HG03520 (cell line): Measurements from ENCODE around the gene ECHS1.

ENCODE experiments used
- ATAC-seq: cut with Tn5 transposase; IDR thresholded peaks from one replicate; pipeline ENCODE4 v1.9.1; 2021; ENCODE audit warnings: mild to moderate bottlenecking, moderate library complexity; ENCODE audit not compliant: unreplicated experiment

Gene ECHS1

DNA sequence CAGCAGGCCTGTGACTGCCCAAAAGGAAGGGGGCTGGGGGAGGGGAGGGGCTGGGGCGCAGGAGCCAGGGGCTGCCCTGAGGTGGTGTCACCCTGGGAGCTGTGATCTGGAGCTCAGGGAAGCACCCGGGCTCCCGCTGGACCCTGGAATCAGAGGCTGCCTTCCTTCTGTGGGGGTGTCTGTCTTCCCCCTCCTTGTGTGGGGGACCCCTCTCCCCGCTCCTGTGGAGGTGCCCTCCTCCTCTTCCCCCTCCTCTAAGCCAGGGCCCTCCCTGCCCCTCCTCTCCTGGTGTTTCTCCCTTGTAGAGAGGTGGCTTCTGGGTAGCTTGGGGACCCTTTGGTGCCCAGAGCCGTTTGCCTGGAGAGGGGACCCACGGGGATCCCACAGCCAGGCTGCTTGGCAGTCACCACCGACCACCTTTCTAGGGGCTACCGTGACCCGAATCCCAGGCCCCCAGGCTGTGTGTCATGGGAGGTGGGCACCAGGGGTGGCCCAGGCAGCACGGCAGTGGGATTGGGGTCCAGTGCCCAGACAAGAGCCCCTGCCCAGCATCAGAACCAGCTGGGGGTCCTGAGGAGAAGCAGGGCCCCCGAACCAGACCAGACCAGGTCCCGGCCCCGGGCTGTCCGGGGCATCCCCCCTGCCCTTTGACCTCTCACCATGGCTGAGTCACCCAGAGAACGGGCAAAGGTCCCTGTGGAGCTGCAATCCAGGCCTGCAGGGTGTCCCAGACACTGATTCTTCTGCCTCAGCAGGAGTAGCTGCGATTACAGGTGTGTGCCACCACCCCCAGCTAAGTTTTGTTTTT is 25.2 kb downstream of the ECHS1 start:
- ATAC-seq: no peak

DNA sequence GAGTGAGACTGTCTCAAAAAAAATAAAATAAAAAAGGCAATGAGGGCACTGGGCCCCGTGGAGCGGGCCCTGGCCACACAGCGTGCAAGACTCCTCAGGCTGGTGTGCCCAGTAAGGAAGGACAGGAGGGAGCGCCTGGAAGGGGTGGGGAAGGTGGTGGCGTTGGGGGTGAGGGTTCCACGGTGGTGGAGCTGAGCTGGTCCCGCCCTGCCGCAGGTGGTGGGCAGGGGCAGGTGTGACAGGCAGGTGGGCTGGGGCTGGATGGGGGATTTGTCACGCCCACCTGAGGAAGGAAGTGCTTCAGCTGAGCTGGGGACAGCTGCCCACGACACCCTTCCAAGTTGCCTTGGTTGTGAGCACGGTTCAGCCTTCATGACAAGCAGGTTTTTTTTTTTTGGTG is 26.7 kb downstream of the ECHS1 start:
- no peak for ATAC-seq

DNA sequence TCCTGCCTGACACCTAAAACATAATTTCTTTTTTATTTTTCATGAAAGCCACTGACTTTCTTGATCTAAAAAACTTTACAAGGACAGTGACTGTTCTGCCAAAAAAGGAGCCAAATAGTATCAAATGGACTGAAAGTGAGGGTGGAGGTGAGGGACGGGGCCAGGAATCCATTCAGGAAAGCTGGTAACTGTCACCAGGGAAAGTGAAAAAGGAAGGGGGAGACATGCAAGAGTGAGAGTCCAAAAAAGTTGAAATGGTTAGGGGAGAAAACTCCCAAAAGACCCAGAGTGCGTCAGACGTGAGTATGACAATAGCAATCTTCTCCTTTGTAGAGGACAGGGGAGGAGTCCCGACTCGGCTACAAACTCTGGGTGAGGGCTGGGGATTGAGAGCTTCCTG is 28.9 kb downstream of the ECHS1 start:
- ATAC-seq: no peak

DNA sequence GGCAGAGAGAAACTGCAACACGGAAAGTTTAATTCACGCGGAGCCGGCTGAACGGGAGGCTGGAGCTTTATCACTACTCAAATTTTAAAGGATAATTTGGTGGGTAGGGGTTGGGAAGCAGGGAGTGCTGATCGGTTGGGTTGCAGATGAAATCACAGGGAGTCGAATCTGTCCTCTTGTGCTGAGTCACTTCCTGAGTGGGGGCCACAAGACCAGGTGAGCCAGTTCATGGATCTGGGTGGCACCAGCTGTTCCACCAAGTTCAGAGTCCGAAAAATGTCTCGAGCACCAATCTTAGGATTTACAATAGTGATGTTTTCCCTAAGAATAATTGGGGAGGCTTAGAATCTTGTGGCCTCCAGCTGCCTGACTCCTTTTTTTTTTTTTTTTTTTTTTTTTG is 29.6 kb downstream of the ECHS1 start:
- no peak for ATAC-seq

DNA sequence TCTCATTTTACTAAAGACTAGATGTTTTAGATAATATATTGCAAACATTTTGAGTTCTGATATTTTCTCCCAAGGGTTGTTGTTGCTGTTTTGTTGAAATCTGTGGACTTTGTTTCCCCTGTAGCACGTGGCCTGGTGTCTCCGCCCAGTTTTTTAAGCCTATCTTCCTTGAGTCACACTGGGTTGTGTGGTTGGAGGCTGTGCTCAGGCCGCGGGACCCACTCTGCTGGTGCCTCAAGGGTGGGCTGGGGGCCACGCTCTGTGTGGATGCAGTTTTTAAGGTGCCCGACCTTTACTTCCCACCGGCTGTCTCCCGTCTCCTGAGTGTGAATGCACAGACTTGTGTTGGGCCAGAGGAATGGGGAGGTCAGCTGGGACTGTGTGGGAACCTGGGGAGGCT is 30.2 kb downstream of the ECHS1 start:
- ATAC-seq: no peak

DNA sequence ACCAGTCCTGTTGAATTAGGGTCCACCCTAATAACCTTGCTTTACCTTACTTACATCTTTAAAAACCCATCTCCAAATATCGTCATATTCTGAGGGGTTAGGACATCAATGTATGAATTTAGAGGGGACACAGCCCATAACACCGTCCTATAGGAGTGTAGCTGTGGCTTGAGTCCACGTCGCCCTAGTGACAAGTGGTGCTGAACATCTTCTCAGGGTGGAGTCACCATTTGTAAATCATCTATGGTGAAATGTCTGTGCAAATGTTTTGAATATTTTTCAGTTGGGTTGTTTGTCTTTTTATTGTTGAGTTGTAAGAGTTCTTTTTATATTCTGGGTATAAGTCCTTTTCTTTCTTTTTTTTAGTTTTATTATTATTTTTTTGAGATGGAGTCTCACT is 31.2 kb downstream of the ECHS1 start:
- ATAC-seq: no peak

DNA sequence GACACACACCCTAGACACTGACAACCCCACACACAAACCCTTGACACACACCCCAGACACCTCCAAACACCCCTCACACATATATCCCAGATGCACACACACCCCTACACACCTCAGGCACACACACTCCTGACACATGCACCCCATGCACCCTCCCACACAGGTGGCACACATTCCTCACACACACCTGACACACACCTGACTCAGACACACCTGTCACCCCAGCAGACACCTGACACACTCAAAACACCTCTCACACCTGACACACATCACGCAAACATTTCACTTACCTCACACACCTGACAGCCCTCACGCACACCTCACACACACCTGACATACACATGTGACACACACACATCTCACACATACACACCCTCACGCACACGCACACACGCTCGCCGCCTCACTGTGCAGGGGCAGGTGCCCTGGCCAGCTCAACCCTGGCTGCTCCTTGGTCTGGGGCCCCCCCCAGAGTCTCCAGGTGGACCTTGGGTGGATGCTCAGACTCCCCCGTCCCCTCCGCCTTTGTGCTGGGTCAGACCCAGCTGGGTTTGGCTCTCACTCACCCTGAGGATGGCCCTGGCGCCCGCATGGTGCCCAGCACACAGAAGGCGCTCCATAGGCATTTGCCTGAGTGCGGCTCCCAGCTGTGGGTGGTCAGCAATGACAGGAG is 33.3 kb downstream of the ECHS1 start:
- no peak for ATAC-seq

DNA sequence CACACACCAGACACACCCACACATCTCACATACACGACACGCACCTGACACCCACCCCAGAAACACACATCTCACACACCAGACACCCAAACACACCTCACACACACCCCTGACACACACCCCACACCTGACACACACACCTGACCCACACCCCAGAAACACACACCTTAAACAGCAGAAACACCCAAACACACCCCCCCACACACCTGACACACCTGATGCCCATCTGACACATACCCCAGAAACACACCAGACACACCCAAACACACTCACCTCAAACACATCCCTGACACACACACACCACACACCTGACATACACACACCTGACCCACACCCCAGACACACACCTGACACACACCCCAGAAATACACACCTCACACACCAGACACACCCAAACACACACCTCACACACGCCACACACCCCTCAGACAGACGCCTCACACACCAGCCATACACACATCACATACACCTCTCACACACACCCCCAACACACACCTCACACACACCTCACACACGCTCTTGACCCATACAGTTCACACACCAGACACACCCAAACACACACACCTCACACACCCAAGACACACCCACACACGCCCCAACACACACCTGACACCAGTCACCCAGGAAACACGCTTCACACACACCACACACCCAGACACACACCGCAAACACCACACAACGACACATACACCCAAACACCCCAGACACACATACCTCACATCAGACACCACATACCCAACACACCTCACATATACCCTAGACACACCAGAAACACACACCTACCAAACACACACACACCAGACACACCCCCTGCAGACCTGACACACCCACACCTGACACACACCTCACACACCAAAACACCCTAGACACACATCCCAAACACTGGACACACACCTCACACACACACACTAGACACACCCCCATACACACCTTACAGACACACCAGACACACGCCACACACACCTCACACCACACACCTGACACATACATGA is 34.8 kb downstream of the ECHS1 start:
- no peak for ATAC-seq

DNA sequence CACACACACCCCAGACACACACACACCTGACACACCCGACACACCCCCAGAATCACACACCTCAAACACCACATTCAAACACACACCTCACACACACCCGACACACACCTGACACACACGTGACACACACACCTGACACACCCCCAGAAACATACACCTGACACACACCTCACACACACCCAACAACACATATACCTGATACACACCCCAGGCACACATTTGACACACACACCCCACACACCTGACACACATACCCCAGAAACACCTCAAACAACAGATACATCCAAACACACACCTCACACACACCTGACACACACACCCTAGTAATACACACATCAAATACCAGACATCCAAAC is 35.8 kb downstream of the ECHS1 start:
- no peak for ATAC-seq

DNA sequence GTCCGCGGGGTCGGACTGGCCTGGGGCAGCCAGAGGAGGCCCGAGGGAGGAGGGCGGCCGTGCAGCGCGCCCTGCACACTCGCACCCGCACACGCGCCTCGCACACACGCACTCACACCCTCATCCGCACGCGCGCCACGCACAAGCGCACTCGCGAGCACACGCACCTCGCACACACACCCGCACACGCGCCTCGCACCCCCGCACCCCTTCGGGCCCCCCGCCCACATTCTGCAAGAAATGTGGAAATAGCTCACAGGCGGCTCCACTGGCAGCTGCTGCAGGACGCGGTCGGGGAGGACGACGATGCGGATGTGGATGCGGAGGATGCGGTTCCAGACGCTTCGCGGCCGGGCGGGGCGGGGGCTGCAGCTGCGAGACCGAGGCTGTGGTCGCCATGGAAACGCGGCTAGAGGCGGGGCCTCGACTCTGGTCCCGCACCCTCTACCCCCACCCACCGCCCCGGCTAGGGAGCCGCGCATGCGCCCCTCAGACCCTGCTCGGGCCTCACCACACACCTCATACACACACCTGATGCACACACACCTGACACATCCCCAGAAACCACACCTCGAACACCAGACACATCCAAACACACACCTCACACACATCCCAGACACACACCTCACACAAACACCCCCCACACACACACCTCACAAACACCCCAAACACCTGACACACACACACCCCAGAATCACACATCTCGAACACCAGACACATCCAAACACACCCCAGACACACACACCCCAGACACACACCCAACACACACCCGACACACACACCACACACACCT is 36.4 kb downstream of the ECHS1 start, which contains the start of gene CALY:
Gene CALY, minus strand, starts transcription at position 320 of the 793 bp plus-strand sequence. CDS start 7,907 bp downstream, outside the sequence.
- no peak for ATAC-seq

DNA sequence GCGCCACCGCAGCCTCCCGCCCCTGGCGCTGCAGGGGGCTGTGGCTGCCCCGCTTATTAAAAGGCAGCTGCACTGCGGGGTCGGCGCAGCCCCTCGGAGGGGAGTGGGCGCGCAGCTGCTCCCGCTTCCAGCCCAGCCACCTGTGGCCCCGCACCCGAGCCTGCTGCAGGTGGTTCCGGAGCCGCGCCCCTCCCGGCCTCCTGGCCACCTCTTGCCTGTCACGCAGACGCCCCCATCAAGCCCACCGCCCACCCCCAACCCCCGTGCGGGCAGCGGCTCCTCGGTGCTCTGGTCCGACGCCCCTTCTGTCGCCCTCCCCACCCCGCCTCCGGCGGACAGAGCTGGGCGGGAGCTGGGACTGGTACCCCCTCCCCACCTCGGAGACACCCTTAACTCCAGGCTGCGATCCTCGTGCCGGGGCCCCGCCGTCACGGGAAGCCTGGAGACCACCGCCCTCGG is 37.0 kb downstream of the ECHS1 start:
- no peak for ATAC-seq

DNA sequence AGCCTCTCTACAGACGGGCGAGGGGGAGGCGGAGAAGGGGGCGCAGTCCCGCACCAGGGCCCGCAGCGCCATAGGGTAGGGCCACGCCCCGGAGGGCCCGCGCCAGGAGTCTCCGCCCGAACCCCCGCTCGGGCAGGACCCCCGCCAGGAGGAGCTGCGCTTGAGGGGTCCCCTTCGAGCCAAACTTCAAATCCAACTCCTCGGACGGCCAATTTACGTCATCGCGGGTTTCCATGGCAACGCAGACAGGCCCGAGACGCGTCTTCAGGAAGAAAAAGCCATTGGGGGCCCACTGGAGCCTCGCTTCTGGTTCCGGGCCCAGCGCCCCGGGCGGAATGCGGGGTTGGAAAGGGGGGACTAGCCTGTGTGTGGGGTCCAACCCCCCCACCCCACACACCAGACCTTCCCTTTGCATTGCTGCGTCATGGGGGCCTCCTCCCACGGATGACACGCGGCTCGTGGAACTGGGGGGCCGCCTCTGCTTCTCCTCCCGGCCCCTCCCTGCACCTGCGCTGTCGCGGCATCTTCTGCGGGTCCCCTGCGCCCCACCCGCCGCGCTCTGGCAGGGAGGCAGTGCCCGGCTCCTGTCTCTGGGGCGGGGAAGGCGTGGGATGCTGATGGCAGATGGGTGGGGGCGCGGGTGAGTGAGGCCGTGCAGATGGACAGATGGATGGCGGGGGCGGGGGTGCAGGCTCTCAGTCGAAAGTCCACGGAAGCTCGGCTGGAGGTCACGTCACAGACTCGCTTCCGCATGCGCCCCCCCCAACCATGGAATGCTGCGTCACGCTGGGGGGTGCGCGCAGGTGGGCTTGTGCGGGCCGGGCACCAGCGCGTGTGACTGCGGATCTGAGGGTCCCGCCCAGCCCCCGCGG is 37.7 kb downstream of the ECHS1 start:
- no peak for ATAC-seq

DNA sequence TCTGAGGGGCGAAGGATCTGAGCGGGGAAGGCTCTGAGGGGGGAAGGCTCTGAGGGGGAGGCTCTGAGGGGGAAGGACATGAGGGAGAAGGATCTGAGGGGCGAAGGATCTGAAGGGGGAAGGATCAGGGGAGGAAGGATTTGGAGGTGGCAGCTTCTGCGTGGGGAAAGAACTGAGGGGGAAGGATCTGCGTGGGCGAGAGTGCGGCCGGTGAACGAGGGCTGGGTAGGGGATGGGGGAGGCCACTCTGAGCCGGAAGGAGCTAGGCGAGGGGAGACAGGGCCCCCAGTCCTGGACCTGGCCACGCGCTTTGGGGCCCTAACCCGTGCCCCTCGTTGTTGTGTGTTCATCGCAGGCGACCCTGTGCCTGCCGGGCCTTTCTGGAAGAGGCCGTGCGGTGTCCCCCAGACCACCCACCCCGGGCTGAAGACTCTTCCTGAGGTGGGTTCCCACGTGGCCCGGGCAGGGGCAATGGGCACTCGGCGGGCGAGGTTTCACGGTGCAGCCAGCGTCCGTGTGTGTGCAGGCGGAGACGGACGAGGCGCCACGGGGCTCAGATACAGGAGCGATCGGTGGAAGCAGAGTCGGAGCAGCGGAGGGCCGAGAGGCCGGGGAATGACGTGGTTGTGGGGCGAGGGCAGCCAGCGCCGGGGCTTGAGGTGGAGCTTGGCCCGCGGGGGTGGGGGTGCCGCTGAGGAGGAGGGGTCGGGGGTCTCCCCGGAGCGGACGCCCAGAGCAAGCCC is 38.5 kb downstream of the ECHS1 start:
- no peak for ATAC-seq

DNA sequence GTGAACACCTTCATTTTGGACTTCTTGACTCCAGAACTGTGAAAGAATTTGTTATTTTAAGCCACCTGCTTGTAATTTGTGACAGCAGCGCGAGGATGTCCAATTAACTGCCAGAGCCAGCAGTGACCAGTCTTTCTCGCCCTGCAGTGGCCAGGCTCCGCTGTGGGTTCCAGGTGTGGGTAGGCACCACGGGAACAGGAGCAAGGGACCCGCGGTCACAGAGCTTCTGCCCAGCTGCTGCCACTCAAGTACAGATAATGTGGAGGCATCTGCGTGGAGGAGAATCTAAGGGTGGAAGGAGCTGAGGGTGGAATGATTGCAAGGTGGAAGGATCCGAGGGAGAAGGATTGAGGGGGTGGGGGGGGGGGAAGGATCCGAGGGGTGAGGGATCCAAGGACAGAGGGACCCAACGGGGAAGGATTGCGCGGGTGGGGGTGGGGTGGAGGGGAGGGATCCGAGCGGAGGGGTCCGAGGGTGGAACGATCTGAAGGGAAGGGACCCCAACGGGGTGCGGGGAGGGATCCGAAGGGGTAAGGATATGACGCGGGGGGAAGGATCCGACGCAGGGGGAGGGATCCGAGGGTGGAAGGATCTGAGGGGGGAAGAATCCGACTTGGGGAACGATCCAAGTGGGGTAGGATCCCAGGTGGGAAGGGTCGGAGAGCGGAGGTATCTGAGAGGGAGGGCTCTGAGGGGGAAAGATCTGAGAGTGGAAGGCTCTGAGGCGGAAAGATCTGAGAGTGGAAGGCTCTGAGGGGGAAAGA is 40.0 kb downstream of the ECHS1 start:
- ATAC-seq: no peak

DNA sequence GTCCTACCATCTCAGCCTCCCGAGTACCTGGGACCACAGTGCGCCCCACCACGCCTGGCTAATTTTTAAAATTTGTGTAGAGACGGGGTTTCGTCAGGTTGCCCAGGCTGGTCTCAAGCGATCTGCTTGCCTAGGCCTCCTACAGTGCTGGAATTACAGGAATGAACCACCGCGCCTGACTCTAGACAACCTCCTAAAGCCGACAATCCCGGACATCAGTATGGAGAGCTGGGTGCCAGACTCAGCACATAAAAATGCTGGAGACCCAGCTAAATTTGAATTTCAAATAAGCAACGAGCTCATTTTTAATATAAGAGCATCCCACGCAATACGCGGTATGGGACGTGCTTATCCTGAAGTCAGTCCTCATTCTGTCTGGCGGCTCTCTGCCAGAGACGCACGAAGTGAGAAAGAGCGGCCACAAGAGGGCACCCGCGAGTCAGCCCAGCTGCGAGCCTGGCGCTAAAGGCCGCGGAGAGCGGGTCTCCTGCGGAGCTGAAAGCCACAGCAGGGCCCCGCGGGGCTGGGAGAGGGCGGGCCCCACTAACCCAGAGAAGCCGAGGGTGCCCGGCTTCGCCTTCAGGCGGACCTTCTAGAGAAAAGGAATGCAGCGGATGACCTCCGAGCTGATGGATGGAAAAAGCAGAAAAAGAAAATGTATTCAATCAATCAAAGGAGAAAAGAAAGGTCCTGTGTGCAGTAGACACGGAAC is 43.5 kb downstream of the ECHS1 start:
- ATAC-seq: peak; percentile 81

DNA sequence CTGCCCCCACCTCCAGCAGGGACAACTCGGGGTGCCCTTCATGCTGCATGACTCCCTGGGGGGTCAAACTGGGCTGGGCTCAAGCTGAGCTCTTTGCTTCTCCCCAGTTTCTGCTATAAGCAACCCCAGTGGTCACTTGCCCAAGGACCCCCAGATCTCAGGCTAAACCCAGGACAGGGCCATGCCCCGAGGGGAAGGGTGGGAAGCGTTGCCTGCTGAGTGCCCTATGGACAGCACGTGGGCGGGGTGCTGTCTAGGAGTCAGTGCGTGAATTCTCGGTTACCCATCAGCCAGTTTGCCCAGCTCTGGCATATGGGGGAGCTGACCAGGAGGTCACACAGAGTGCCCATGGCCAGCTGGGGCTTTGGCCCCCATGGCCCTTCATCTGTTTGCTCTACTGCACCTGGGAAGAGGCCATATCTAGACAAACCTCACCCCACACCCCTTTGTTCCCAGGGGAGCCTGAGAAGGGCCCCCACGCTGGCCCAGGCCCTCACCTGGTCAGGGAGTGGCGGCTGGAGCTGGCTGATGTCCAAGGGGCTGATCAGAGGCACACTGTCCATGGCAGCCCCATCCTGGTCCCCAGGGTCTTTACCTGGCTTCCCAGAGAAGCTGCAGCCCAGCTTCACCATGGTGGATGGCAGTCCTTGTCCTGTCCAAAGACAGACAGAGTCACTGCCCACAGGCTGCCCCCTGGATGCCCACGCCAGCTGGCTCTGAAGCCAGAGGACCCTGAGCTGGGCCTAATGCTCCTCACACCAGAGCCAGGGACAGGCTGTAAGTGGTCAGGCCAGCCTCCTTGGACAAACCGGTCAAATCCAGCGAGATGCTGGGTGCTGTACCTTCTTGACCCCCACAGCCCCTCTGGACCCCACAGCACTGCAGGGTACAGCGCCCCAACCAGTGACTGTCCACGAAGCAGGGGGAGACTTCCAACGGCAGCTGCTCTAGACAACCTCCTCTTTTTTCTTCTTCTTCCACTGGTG is 44.5 kb downstream of the ECHS1 start:
- ATAC-seq: no peak
